Natural killer cell (primary cell): ENCODE measurements around the gene HPS4. TPM values are rescaled to one million over a fixed set of nuclear protein-coding genes. Genes with fewer than 3 reads are reported as not detected.

ENCODE experiments used
- ATAC-seq, 3 donors: fragments of 150-1000 bp in 2 of 3; fragments of 200-7000 bp in 1 of 3; cut with Tn5 transposase; 1 replicate in 1 of 3; 2 replicates in 2 of 3; pipeline ENCODE4 v1.10.0; 2021; ENCODE audit warnings: mild to moderate bottlenecking in 2 of 3, moderate library complexity in 2 of 3
- DNase-seq, 2 donors: peaks; one replicate each; pipeline versions ENCODE4 v3.0.0 to v3.0.0-alpha.2; 2013 to 2021; ENCODE audit warnings: mixed read lengths in 1 of 2
- H3K27ac ChIP-seq: one replicate; pipeline ENCODE4 v1.5.1; 2013; ENCODE audit warnings: mild to moderate bottlenecking, low read length
- H3K27me3 ChIP-seq: one replicate; pipeline ENCODE4 v1.6.1; 2013; ENCODE audit warnings: low read length; ENCODE audit not compliant: control insufficient read depth, insufficient read depth
- H3K36me3 ChIP-seq: one replicate; pipeline ENCODE4 v1.6.1; 2013; ENCODE audit warnings: low read length; ENCODE audit not compliant: control insufficient read depth, insufficient read depth
- H3K4me1 ChIP-seq: one replicate; pipeline ENCODE4 v1.6.1; 2013; ENCODE audit warnings: low read length; ENCODE audit not compliant: control insufficient read depth, insufficient read depth
- H3K4me3 ChIP-seq: one replicate; pipeline ENCODE4 v1.5.1; 2013; ENCODE audit warnings: low read length
- H3K9me3 ChIP-seq: one replicate; pipeline ENCODE4 v1.6.1; 2013; ENCODE audit warnings: low read length; ENCODE audit not compliant: control insufficient read depth, insufficient read depth
- H3K27ac Mint-ChIP-seq, 2 donors: one replicate each; pipeline ENCODE4 v1.8.0; 2022; ENCODE audit warnings: mild to moderate bottlenecking in 2 of 2, mixed read lengths in 2 of 2, moderate library complexity in 1 of 2
- H3K27me3 Mint-ChIP-seq, 2 donors: one replicate each; pipeline ENCODE4 v1.8.0; 2022; ENCODE audit warnings: low read depth in 2 of 2, mixed read lengths in 2 of 2
- H3K36me3 Mint-ChIP-seq: one replicate; pipeline ENCODE4 v1.8.0; 2022; ENCODE audit warnings: mixed read lengths
- H3K4me1 Mint-ChIP-seq, 2 donors: one replicate each; pipeline ENCODE4 v1.8.0; 2022; ENCODE audit warnings: mixed read lengths in 2 of 2
- H3K4me3 Mint-ChIP-seq: one replicate; pipeline ENCODE4 v1.8.0; 2022; ENCODE audit warnings: mild to moderate bottlenecking, moderate library complexity, mixed read lengths
- H3K9me3 Mint-ChIP-seq, 2 donors: one replicate each; pipeline ENCODE4 v1.8.0; 2022; ENCODE audit warnings: mixed read lengths in 2 of 2
- WGBS: methylation state at CpG from one replicate; pipeline ENCODE4 v1.1.7; 2013; ENCODE audit warnings: missing lambda C conversion rate; ENCODE audit not compliant: insufficient coverage; 5-methylcytosine and 5-hydroxymethylcytosine counted together
- intact Hi-C: fragments of 100-400 bp; cut with micrococcal nuclease; formaldehyde crosslinking; loops from one replicate; pipeline ENCODE4 v1.14.2; 2022
- total RNA-seq, 4 donors: library from RNA; stranded (reverse); fragments of 120-200 nt in 1 of 4; gene quantifications; one replicate each; pipeline versions ENCODE4 v1.2.3 to v1.2.4, GENCODE V29; 2013 to 2022
- TF ChIP-seq, protein P1 (sequence below): fragments of 200-600 bp; IDR thresholded peaks from one replicate; pipeline ENCODE4 v1.8.0; 2022; ENCODE audit warnings: antibody characterized with exemption

The HPS4 gene
- total RNA-seq, 3 donors from 2014 or later (not counting 1 experiment from before 2014, with no cell fraction given), result 44.8 to 53.6 (median 50.7) TPM

DNA sequence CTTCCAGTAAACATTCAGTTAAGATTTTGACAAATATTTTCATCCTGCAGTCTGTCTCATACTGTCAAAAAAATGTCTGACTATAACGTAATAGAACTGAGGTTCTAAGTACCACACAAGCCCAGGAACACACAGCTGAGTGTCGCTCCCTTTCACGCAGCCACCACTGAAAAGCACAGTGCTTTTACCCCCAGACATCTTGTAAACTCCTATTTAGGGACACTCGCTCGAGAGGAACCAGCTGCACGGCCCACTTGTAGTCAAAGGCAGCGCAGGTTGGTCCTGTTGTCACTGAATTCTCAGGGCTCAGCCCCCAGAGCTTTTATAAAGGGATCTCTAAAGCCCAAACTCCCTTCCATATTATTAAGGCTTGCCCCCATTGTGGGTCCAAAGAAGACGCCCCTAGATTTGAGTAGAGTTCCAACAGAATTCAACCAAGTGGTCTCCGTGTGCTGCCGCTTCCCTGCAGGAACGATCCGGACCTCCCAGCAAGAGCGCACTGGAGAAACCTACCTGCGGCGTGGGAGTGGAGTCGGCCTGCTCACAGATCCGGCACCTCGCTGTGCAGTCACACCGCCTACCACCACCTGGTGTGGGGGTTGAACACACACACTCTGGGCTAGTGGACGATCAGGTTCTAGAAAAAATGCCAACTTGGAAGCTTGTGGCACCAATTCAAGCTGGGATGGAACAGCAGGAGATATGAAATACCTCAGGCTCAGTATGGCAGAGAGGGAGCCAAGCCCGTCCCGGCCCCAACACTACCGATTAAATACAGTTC is 31.2 kb downstream of the HPS4 start:
- H3K9me3 Mint-ChIP-seq, result no peaks in the 10 kb centered on the region
- no peaks in the 10 kb centered on the region for H3K27me3 Mint-ChIP-seq
- H3K27ac Mint-ChIP-seq, result no peak overlapping the region
- DNase-seq (no peak), ATAC-seq (no peak)
- H3K4me3 ChIP-seq, result no peak overlapping the region
- H3K4me1 ChIP-seq, result no peaks in the 10 kb centered on the region
- no peaks in the 10 kb centered on the region for H3K9me3 ChIP-seq
- TF ChIP-seq, protein P1, sequence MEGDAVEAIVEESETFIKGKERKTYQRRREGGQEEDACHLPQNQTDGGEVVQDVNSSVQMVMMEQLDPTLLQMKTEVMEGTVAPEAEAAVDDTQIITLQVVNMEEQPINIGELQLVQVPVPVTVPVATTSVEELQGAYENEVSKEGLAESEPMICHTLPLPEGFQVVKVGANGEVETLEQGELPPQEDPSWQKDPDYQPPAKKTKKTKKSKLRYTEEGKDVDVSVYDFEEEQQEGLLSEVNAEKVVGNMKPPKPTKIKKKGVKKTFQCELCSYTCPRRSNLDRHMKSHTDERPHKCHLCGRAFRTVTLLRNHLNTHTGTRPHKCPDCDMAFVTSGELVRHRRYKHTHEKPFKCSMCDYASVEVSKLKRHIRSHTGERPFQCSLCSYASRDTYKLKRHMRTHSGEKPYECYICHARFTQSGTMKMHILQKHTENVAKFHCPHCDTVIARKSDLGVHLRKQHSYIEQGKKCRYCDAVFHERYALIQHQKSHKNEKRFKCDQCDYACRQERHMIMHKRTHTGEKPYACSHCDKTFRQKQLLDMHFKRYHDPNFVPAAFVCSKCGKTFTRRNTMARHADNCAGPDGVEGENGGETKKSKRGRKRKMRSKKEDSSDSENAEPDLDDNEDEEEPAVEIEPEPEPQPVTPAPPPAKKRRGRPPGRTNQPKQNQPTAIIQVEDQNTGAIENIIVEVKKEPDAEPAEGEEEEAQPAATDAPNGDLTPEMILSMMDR, result no peak
- intact Hi-C loops, result no loop called here
- no peaks in the 10 kb centered on the region for H3K36me3 Mint-ChIP-seq
- H3K27ac ChIP-seq, result no peak overlapping the region
- WGBS, result 97% methylated on average over 23 of the region's 23 CpGs
- no peaks in the 10 kb centered on the region for H3K27me3 ChIP-seq
- peaks cover 26% of the 10 kb centered on the region for H3K36me3 ChIP-seq
- no peaks in the 10 kb centered on the region for H3K4me1 Mint-ChIP-seq
- no peak overlapping the region for H3K4me3 Mint-ChIP-seq

DNA sequence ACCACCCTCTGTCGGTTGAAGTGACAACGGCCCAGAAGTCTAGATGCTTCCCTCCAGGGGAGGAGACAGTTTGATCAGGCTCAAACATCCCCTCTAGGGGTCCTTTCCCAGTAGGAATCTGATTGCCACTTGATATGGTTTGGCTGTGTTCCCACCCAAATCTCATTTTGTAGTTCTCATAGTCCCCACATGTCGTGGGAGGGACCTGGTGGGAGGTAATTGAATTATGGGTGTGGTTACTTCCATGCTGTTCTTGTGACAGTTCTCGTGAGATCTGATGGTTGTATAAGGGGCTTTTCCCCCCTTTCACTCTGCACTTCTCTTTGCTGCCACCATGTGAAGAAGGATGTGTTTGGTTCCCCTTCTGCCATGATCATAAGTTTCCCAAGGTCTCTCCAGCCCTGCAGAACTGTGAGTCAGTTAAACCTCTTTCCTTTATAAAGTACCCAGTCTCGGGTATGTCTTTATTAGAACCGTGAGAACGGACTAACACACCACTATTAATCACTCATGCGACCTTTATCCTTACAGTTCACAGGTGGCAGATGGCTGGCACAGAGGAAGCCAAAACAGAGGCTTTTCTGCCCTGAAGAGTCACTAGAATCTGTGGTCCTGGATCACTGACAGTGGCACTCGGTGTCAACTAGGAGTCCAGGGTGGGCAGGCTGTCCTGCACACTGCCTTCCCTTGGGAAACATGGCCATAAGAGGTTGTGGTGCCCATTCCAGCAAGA is 33.0 kb downstream of the HPS4 start:
- Mint-ChIP-seq H3K27ac (no peak overlapping the region), H3K27me3 (no peaks in the 10 kb centered on the region), H3K36me3 (no peaks in the 10 kb centered on the region), H3K9me3 (no peaks in the 10 kb centered on the region), H3K4me1 (no peaks in the 10 kb centered on the region), H3K4me3 (no peak overlapping the region)
- 95% methylated on average over 8 of the region's 9 CpGs for WGBS
- H3K27me3 ChIP-seq, result no peaks in the 10 kb centered on the region
- H3K4me3 ChIP-seq, result no peak overlapping the region
- no peak overlapping the region for H3K27ac ChIP-seq
- DNase-seq (no peak), ATAC-seq (no peak)
- no peaks in the 10 kb centered on the region for H3K4me1 ChIP-seq
- H3K36me3 ChIP-seq, result peaks cover 20% of the 10 kb centered on the region
- intact Hi-C loops, result no loop called here
- TF ChIP-seq, protein P1, result no peak
- no peaks in the 10 kb centered on the region for H3K9me3 ChIP-seq

DNA sequence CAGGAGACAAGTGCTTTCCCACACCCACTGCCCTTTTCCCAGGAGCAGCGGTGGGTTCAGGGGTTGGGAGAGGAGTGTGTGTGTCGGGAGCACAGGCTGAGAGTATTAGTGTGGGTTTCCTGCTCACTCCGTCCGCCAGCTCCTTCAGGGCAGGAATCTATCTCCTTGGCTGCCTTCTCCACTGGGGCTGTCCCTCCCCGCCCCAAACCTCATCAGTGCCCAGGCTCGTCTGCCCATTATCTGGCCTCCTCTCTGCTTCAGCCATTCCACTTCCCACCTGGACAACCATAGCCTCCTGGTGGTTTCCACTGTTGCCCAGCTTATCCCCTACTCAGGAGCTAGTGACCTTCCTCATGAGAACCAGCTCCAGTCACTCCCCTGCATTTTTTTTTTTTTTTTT is 34.6 kb downstream of the HPS4 start:
- Mint-ChIP-seq H3K4me1 (no peaks in the 10 kb centered on the region), H3K27me3 (no peaks in the 10 kb centered on the region), H3K9me3 (no peaks in the 10 kb centered on the region), H3K36me3 (no peaks in the 10 kb centered on the region), H3K27ac (no peak overlapping the region), H3K4me3 (no peak overlapping the region)
- intact Hi-C loops, result no loop called here
- Histone ChIP-seq H3K36me3 (peaks cover 20% of the 10 kb centered on the region), H3K9me3 (no peaks in the 10 kb centered on the region), H3K4me3 (no peak overlapping the region), H3K4me1 (no peaks in the 10 kb centered on the region), H3K27ac (no peak overlapping the region), H3K27me3 (no peaks in the 10 kb centered on the region)
- TF ChIP-seq, protein P1, result no peak
- DNase-seq (no peak), ATAC-seq (no peak)
- 97% methylated on average over 5 of the region's 6 CpGs for WGBS
